Measurements from ENCODE around the gene FRS3.
A peak's percentile ranks its signal among the peaks of the same experiment; 100 is the strongest.

The FRS3 gene

DNA sequence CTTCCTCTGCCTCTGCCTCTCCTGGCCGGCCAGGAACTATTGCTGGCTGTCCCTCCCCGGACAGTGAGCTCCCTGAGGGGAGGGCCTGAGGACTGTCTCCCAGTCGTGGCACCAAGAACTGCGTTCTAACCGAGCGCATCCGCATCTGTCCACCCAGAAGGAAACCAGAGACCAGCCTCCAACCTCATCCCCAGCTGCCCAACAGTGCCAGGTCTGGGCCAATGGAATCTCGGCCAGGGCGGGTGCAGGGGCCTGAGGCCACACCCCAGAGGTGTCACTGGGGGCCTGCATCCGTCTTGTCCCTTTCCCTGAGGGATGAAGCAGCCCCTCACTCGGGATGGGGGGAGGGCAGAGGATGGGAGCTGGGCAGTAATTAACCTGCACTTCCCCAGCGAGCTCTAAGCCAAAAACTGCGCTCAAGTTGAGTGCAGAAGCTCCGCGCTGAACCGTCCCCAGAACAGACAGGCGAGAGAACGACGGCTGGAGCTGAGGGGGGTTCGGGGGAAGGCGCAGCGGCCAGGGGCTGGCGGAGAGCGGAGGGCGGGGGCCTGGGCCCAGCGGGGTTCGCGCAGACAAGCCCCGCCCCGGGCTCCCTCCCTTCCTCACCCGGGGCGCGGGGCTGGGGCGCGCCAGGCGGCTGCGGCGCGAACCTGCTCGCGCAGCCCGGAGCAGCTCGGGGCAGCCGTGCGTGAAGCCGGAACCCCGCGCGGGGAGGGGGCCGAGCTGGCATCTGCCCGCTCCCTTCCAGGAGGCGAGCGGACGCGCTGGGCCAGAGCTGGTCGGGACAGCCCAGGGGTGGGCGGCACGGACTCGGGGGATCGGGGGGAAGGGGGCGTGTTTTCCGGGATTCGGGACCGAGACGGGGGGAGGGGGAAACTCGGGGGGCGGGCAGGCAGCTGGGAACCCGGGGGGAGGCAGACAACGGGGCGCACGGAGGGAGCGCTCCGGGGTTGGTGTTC lies 45.7 kb downstream of the FRS3 start:
- peak overlapping the region; percentile 78 for H3K9ac ChIP-seq (ENCODE audit: low read length)
- no peaks in the 10 kb centered on the region for H3K36me3 ChIP-seq (ENCODE audit: low read length)
- TF ChIP-seq, protein P1, sequence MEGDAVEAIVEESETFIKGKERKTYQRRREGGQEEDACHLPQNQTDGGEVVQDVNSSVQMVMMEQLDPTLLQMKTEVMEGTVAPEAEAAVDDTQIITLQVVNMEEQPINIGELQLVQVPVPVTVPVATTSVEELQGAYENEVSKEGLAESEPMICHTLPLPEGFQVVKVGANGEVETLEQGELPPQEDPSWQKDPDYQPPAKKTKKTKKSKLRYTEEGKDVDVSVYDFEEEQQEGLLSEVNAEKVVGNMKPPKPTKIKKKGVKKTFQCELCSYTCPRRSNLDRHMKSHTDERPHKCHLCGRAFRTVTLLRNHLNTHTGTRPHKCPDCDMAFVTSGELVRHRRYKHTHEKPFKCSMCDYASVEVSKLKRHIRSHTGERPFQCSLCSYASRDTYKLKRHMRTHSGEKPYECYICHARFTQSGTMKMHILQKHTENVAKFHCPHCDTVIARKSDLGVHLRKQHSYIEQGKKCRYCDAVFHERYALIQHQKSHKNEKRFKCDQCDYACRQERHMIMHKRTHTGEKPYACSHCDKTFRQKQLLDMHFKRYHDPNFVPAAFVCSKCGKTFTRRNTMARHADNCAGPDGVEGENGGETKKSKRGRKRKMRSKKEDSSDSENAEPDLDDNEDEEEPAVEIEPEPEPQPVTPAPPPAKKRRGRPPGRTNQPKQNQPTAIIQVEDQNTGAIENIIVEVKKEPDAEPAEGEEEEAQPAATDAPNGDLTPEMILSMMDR (IDR thresholded peaks at IDR 0.05; ENCODE audit: insufficient read depth, low read length, poor library complexity, severe bottlenecking) = peak; percentile 11
- TF ChIP-seq EZH2phosphoT487 (conservative IDR thresholded peaks at IDR 0.05; ENCODE audit: low read length) = no peak
- no peaks in the 10 kb centered on the region for H3K27me3 ChIP-seq (ENCODE audit: low read length)
- no peak overlapping the region for H2AFZ ChIP-seq (ENCODE audit: low read depth, low read length, severe bottlenecking)
- peak overlapping the region; percentile 93 for H3K27ac ChIP-seq (ENCODE audit: low read depth, low read length)
- peaks cover 46% of the 10 kb centered on the region for H3K79me2 ChIP-seq (ENCODE audit: insufficient read depth, low read length)
- H3K4me2 ChIP-seq (ENCODE audit: low read depth, low read length, poor library complexity, severe bottlenecking) = peak overlapping the region; percentile 74
- no peaks in the 10 kb centered on the region for H4K20me1 ChIP-seq (ENCODE audit: low read depth, low read length)
- peaks cover 28% of the 10 kb centered on the region for H3F3A ChIP-seq (ENCODE audit: insufficient read depth)
- H3K9me3 ChIP-seq (ENCODE audit: insufficient read depth, low read length) = no peaks in the 10 kb centered on the region
- H3K4me3 ChIP-seq (ENCODE audit: insufficient read depth, low read length, poor library complexity, severe bottlenecking) = peak overlapping the region; percentile 61
- no peaks in the 10 kb centered on the region for H3K9me2 ChIP-seq (replicated peaks; ENCODE audit: insufficient read depth, low read length)

DNA sequence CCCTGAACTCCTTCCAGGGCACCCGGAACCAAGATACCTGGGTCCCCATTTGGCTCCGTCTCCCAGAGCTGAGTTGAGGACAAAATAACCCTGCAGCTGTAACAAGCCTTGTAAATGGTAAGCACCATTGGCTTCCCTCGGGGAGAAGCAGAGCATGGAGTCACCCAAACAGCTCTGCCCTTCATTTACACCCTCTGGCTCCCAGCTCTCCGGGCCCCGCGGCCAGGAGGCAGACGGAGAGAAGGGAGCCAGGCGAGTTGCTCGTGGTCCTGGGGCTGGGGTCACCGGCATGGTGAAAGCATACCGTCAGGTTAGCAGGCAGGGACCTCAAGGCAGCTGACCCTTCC lies 46.4 kb downstream of the FRS3 start:
- Histone ChIP-seq H3K36me3 (ENCODE audit: low read length) (no peaks in the 10 kb centered on the region), H4K20me1 (ENCODE audit: low read depth, low read length) (no peaks in the 10 kb centered on the region), H3K27me3 (ENCODE audit: low read length) (no peaks in the 10 kb centered on the region), H2AFZ (ENCODE audit: low read depth, low read length, severe bottlenecking) (no peak overlapping the region), H3K27ac (ENCODE audit: low read depth, low read length) (peak overlapping the region; percentile 93), H3K4me3 (ENCODE audit: insufficient read depth, low read length, poor library complexity, severe bottlenecking) (peak overlapping the region; percentile 61), H3K79me2 (ENCODE audit: insufficient read depth, low read length) (peaks cover 53% of the 10 kb centered on the region), H3F3A (ENCODE audit: insufficient read depth) (peaks cover 28% of the 10 kb centered on the region), H3K9ac (ENCODE audit: low read length) (peak overlapping the region; percentile 78), H3K4me2 (ENCODE audit: low read depth, low read length, poor library complexity, severe bottlenecking) (peak overlapping the region; percentile 74), H3K9me2 (replicated peaks; ENCODE audit: insufficient read depth, low read length) (no peaks in the 10 kb centered on the region), H3K9me3 (ENCODE audit: insufficient read depth, low read length) (no peaks in the 10 kb centered on the region)
- TF ChIP-seq, protein P1 (IDR thresholded peaks at IDR 0.05; ENCODE audit: insufficient read depth, low read length, poor library complexity, severe bottlenecking) = no peak
- no peak for TF ChIP-seq EZH2phosphoT487 (conservative IDR thresholded peaks at IDR 0.05; ENCODE audit: low read length)

DNA sequence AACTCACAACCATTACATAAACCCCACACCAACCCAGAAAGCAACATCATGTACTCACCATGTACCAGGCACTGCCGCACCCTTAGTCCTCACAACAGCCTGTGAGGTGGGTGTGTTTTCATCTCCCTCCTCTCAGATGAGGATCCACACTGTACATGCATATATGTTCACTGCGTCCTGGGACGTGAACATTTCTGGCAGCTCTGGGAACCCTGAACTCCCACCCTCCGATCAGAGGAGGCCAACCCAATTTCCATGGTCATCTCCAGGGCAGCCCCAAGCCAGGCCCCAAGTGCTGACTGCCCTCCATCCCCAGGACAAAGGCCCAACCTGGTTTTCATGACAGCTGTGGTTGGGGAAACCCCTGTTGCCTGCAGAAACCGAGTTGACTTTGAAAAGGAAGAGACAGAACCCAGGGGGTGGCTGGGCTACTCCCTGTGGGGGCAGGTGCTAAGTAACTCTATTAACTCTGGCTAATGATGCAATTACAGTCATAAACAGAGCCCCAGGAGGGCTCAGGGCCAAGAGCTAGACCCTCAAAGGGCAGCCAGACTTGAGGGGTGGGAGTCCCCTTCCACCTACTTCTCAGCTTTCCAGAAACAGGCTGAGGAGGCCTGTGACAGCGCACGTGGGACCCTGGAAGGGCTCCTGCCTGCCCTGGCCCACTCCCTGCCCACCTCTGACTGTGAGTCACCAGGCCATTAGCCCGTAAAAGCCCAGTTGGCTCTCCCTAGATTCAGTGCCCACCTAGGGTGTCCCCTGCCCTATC lies 46.9 kb downstream of the FRS3 start:
- Histone ChIP-seq H4K20me1 (ENCODE audit: low read depth, low read length) (no peaks in the 10 kb centered on the region), H3K9me3 (ENCODE audit: insufficient read depth, low read length) (no peaks in the 10 kb centered on the region), H3K36me3 (ENCODE audit: low read length) (no peaks in the 10 kb centered on the region), H3K9ac (ENCODE audit: low read length) (peak overlapping the region; percentile 78), H3K27ac (ENCODE audit: low read depth, low read length) (peak overlapping the region; percentile 93), H3K27me3 (ENCODE audit: low read length) (no peaks in the 10 kb centered on the region), H3K4me3 (ENCODE audit: insufficient read depth, low read length, poor library complexity, severe bottlenecking) (peak overlapping the region; percentile 63), H2AFZ (ENCODE audit: low read depth, low read length, severe bottlenecking) (no peak overlapping the region), H3K79me2 (ENCODE audit: insufficient read depth, low read length) (peaks cover 58% of the 10 kb centered on the region), H3K9me2 (replicated peaks; ENCODE audit: insufficient read depth, low read length) (no peaks in the 10 kb centered on the region), H3F3A (ENCODE audit: insufficient read depth) (peaks cover 28% of the 10 kb centered on the region), H3K4me2 (ENCODE audit: low read depth, low read length, poor library complexity, severe bottlenecking) (peak overlapping the region; percentile 74)
- TF ChIP-seq, protein P1 (IDR thresholded peaks at IDR 0.05; ENCODE audit: insufficient read depth, low read length, poor library complexity, severe bottlenecking) = no peak
- no peak for TF ChIP-seq EZH2phosphoT487 (conservative IDR thresholded peaks at IDR 0.05; ENCODE audit: low read length)
